Endothelial cell of umbilical vein (primary cell): ENCODE results near the gene EGR1. TPM values are rescaled to one million over a fixed set of nuclear protein-coding genes. Genes with fewer than 3 reads are reported as not detected.

ENCODE experiments used
- BruUV-seq: library from RNA; stranded (reverse); fragments of 400-500 nt; replicated peaks from 2 replicates; lab custom pipeline; 2021; lab: Mats Ljungman, UMichigan
- CTCF ChIA-PET: fragments of 300-600, 350-600 bp; sonication (Branson Sonifier 250); formaldehyde crosslinking; loops from one replicate; lab custom pipeline; 2021; ENCODE audit warnings: antibody characterized with exemption, inconsistent platforms; lab: Charles Lee
- POLR2A ChIA-PET: fragments of 300-600, 350-600 bp; sonication (Branson Sonifier 250); formaldehyde crosslinking; loops from one replicate; lab custom pipeline; 2021; ENCODE audit warnings: antibody characterized with exemption, inconsistent platforms; lab: Charles Lee
- DNase-seq: peaks from one replicate; pipeline ENCODE4 v3.0.0-alpha.2; 2011; ENCODE audit warnings: low read depth, low spot score
- FAIRE-seq: peaks from 2 replicates; lab custom pipeline; 2011; peaks lifted over from hg19 to GRCh38; lab: Jason Lieb, UNC
- H2AFZ ChIP-seq: 2 replicates; pipeline ENCODE4 v1.6.0; 2012; ENCODE audit warnings: low read depth, low read length, control low read depth, inconsistent platforms
- H3K27ac ChIP-seq: 2 replicates; pipeline ENCODE4 v1.5.1; 2011; ENCODE audit warnings: low read depth, mild to moderate bottlenecking, control low read depth, low read length, moderate library complexity; ENCODE audit not compliant: insufficient read depth
- H3K27me3 ChIP-seq, 2 experiments: 2 replicates each; pipeline versions ENCODE4 v1.6.0 to v1.6.1; 2011; ENCODE audit warnings: low read length in 2 of 2, mixed read lengths in 1 of 2; ENCODE audit not compliant: control insufficient read depth in 2 of 2, insufficient read depth in 2 of 2
- H3K36me3 ChIP-seq, 2 experiments: 2 replicates in 1 of 2; 3 replicates in 1 of 2; pipeline ENCODE4 v1.5.1; 2011; ENCODE audit warnings: low read length in 2 of 2, mild to moderate bottlenecking in 1 of 2, moderate library complexity in 1 of 2; ENCODE audit not compliant: control insufficient read depth in 2 of 2, insufficient read depth in 2 of 2; ENCODE audit errors: extremely low read depth in 1 of 2
- H3K4me1 ChIP-seq: 3 replicates; pipeline ENCODE4 v1.5.1; 2011; ENCODE audit warnings: mild to moderate bottlenecking, low read length; ENCODE audit not compliant: control insufficient read depth, insufficient read depth; ENCODE audit errors: extremely low read depth
- H3K4me2 ChIP-seq: 2 replicates; pipeline ENCODE4 v1.6.1; 2011; ENCODE audit warnings: low read length, control low read depth, mixed read lengths; ENCODE audit not compliant: insufficient read depth
- H3K4me3 ChIP-seq, 3 experiments: fragments of 200-600 bp in 1 of 3; sonication (generic), shearing (Covaris generic) in 1 of 3; replicated peaks in 1 of 3; 2 replicates each; pipeline ENCODE4 v1.5.1; 2011 to 2016; ENCODE audit warnings: control low read depth in 3 of 3, low read length in 3 of 3, mild to moderate bottlenecking in 2 of 3, inconsistent platforms in 1 of 3, low read depth in 1 of 3, moderate library complexity in 1 of 3; ENCODE audit not compliant: insufficient read depth in 1 of 3
- H3K79me2 ChIP-seq: 2 replicates; pipeline ENCODE4 v1.6.0; 2012; ENCODE audit warnings: low read length, inconsistent platforms; ENCODE audit not compliant: control insufficient read depth, insufficient read depth
- H3K9ac ChIP-seq: replicated peaks from 2 replicates; pipeline ENCODE3; 2011; ENCODE audit warnings: low read length, control low read depth; ENCODE audit not compliant: insufficient read depth; ENCODE audit errors: extremely low read depth
- H3K9me1 ChIP-seq: replicated peaks from 3 replicates; pipeline ENCODE4 v1.6.0; 2011; ENCODE audit warnings: mild to moderate bottlenecking, low read length; ENCODE audit not compliant: control insufficient read depth, insufficient read depth; ENCODE audit errors: extremely low read depth
- H3K9me3 ChIP-seq: replicated peaks from 2 replicates; pipeline ENCODE4 v1.5.1; 2012; ENCODE audit warnings: low read length, inconsistent platforms; ENCODE audit not compliant: control insufficient read depth, insufficient read depth
- H4K20me1 ChIP-seq: replicated peaks from 2 replicates; pipeline ENCODE3; 2011; ENCODE audit warnings: mild to moderate bottlenecking, low read length; ENCODE audit not compliant: control insufficient read depth, insufficient read depth; ENCODE audit errors: extremely low read depth
- FOS ChIP-seq: IDR thresholded peaks from 2 replicates; pipeline ENCODE4 v1.6.1; 2011; ENCODE audit warnings: mild to moderate bottlenecking, low read length, moderate library complexity, borderline replicate concordance; ENCODE audit not compliant: insufficient read depth
- GATA2 ChIP-seq: IDR thresholded peaks from 2 replicates; pipeline ENCODE4 v1.7.0; 2011; ENCODE audit warnings: low read depth, mild to moderate bottlenecking, moderate library complexity, mixed read lengths, low read length; ENCODE audit not compliant: insufficient read length, insufficient read depth
- POLR2A ChIP-seq: IDR thresholded peaks from 2 replicates; pipeline ENCODE4 v1.6.1; 2012; ENCODE audit warnings: low read depth, mild to moderate bottlenecking, control low read depth, low read length
- POLR2AphosphoS5 ChIP-seq: IDR thresholded peaks from 2 replicates; pipeline ENCODE4 v1.6.1; 2012; ENCODE audit warnings: low read depth, mild to moderate bottlenecking, control low read depth, low read length, moderate library complexity; ENCODE audit not compliant: insufficient read depth
- dilution Hi-C: fragments of 300-500 bp; cut with MboI; formaldehyde crosslinking; loops from one replicate; pipeline ENCODE4 v1.15.0; 2019; ENCODE audit warnings: low sequenced_read_pairs; ENCODE audit not compliant: extremely low pct_ligation_motif_present
- intact Hi-C: fragments of 100-400 bp; cut with micrococcal nuclease; formaldehyde crosslinking; loops from one replicate; pipeline ENCODE4 v1.10.0; 2022
- polyA plus RNA-seq, 4 experiments: library from polyadenylated mRNA; depleted of rRNA in 3 of 4; stranded (reverse) in 3 of 4; unstranded in 1 of 4; fragments of >200 nt; gene quantifications; 2 replicates each; pipeline versions ENCODE4 v1.2.1 to v1.2.3, GENCODE V29; 2011 to 2012; ENCODE audit warnings: missing spikeins in 1 of 4
- total RNA-seq: library from RNA; stranded (reverse); gene quantifications from 2 replicates; pipeline ENCODE4 v1.2.3, GENCODE V29; 2021
- TF ChIP-seq, protein P1 (sequence below), 2 donors: IDR thresholded peaks; 1 replicate in 1 of 2; 2 replicates in 1 of 2; pipeline ENCODE4 v1.5.1; 2011; ENCODE audit warnings: low read length in 2 of 2, mild to moderate bottlenecking in 2 of 2, moderate library complexity in 2 of 2, control low read depth in 1 of 2, inconsistent platforms in 1 of 2, low read depth in 1 of 2; ENCODE audit not compliant: insufficient read depth in 1 of 2; ENCODE audit errors: extremely low read depth in 1 of 2
- TF ChIP-seq, protein P2 (sequence below): IDR thresholded peaks from 2 replicates; pipeline ENCODE4 v1.6.1; 2011; ENCODE audit not compliant: insufficient read depth, insufficient read length

EGR1 gene
- total and polyA plus RNA-seq, 2 donors (not counting 3 experiments of a cell fraction or from before 2014, with no cell fraction given) = 5.5 to 6.5 TPM

DNA sequence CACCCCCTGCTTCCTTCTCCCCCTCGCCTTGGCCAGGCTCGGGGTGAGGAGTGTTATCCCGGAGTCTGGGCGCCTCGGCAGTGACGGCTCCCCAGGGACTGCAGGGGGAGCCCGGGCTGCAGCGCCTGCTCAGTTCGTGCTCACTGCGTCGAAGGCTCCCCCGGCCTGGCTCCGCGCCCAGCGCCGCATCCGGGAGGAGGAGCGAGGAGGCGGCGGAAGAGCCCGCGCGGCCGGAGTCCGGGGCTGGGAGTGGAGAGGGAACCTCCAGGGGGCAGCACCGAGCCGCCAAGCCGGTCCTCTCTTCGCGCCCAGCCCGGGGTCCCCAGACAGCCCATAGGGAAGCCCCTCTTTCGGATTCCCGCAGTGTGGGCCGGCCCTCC, 1.3 kb upstream of the EGR1 start:
- intact Hi-C loops = loop anchor here (1.0 kb wide), 2 partner anchors 14 to 39 kb away; no protein-coding TSS in a partner anchor
- Histone ChIP-seq H4K20me1 (no peaks in the 10 kb centered on the region), H3K9ac (peak overlapping the region; percentile 88), H3K9me3 (no peaks in the 10 kb centered on the region), H3K4me3 (peak overlapping the region; percentile 62 to 84 (median 69)), H3K27me3 (no peaks in the 10 kb centered on the region), H3K4me2 (peak overlapping the region; percentile 93), H3K36me3 (peaks cover 0 to 3% of the 10 kb centered on the region in 2 experiments), H3K4me1 (peaks cover 16% of the 10 kb centered on the region), H2AFZ (peak overlapping the region; percentile 92), H3K79me2 (peaks cover 5% of the 10 kb centered on the region), H3K27ac (peak overlapping the region; percentile 90), H3K9me1 (no peaks in the 10 kb centered on the region)
- TF ChIP-seq, protein P1, sequence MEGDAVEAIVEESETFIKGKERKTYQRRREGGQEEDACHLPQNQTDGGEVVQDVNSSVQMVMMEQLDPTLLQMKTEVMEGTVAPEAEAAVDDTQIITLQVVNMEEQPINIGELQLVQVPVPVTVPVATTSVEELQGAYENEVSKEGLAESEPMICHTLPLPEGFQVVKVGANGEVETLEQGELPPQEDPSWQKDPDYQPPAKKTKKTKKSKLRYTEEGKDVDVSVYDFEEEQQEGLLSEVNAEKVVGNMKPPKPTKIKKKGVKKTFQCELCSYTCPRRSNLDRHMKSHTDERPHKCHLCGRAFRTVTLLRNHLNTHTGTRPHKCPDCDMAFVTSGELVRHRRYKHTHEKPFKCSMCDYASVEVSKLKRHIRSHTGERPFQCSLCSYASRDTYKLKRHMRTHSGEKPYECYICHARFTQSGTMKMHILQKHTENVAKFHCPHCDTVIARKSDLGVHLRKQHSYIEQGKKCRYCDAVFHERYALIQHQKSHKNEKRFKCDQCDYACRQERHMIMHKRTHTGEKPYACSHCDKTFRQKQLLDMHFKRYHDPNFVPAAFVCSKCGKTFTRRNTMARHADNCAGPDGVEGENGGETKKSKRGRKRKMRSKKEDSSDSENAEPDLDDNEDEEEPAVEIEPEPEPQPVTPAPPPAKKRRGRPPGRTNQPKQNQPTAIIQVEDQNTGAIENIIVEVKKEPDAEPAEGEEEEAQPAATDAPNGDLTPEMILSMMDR (IDR thresholded peaks at IDR 0.05; ENCODE audit: extremely low read depth in 1 of 2, insufficient read depth in 1 of 2, low read depth in 1 of 2, low read length in 2 of 2) = peak; percentile 85 to 96
- TF ChIP-seq GATA2 (no peak), POLR2A (peak; percentile 68), POLR2AphosphoS5 (peak; percentile 80), FOS (no peak)
- TF ChIP-seq, protein P2, sequence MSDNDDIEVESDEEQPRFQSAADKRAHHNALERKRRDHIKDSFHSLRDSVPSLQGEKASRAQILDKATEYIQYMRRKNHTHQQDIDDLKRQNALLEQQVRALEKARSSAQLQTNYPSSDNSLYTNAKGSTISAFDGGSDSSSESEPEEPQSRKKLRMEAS = no peak
- ChIA-PET CTCF (interaction anchor here (0.7 to 5.0 kb wide), 9 partner anchors 9 to 84 kb away, joined by 3 to 70 read pairs (median 7); no protein-coding TSS in a partner anchor), POLR2A (interaction anchor here (1.6 kb wide), 1 partner anchor 29 kb away, joined by 6 read pairs; no protein-coding TSS in a partner anchor)
- FAIRE-seq (no peak), DNase-seq (peak; percentile 96)
- dilution Hi-C loops = no loop called here
- no TSS peak for BruUV-seq
